Muscle of arm (tissue), 12 donors: ENCODE measurements around the gene UBE3A. TPM values are rescaled to one million over a fixed set of nuclear protein-coding genes. Genes with fewer than 3 reads are reported as not detected.
A peak's percentile ranks its signal among the peaks of the same experiment; 100 is the strongest.

Experiments
- DNase-seq: peaks from one replicate; pipeline ENCODE4 v3.0.0-alpha.2; 2013
- polyA plus RNA-seq, 12 donors: library from polyadenylated mRNA; unstranded; fragments of 120-200 nt; gene quantifications; one replicate each; pipeline ENCODE4 v1.2.1, GENCODE V29; 2013; ENCODE audit not compliant: insufficient read length in 12 of 12

Gene UBE3A
- polyA plus RNA-seq, 12 donors = 83.3 to 134 (median 105) TPM

- no peak for DNase-seq
These were observed 30.9 kb downstream of the UBE3A start for GRCh38 chr15:25407950-25408349.

GRCh38 chr15:25406846-25407245, 32.0 kb downstream of the UBE3A start:
- DNase-seq = no peak

GRCh38 chr15:25406261-25406660, 32.6 kb downstream of the UBE3A start:
- no peak for DNase-seq

DNA sequence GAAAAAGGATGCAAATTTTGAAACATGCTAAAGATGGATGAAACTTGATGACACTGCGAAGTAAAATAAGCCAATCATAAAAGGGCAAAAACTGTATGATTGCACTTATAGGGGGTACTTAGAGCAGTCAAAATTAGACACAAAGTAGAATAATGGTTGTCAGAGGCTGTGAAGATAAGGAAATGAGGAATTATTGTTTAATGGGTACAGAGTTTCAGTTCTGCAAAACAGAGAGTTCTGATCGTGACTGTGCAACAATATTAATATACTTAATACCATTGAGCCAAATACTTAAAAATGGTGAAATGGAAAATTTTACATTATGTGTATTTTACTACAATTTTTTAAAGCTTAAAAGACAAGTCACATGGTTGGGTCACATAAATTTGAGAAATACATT, 35.1 kb downstream of the UBE3A start:
- no peak for DNase-seq

GRCh38 chr15:25402342-25402741, 36.5 kb downstream of the UBE3A start:
- no peak for DNase-seq

GRCh38 chr15:25401501-25401900, 37.3 kb downstream of the UBE3A start:
- no peak for DNase-seq

DNA sequence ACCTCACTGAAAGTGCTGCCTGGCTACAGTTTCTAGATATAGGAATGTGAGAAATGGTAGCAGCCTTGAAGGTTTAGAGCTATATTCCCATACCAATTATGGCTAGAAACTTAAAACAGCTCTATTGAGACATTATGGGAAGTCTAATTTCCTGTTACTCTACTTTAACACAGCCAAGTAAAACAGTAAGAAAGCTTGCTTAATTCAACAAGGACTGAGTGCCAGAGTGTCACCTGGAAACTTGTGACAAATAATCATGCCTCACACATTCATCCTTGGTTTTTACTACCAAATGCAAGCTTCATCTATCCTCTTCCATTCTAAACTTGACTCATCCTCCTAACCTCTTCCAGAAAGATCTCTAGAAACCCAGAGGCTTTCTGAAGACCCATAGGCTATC, 41.7 kb downstream of the UBE3A start:
- DNase-seq = no peak

DNA sequence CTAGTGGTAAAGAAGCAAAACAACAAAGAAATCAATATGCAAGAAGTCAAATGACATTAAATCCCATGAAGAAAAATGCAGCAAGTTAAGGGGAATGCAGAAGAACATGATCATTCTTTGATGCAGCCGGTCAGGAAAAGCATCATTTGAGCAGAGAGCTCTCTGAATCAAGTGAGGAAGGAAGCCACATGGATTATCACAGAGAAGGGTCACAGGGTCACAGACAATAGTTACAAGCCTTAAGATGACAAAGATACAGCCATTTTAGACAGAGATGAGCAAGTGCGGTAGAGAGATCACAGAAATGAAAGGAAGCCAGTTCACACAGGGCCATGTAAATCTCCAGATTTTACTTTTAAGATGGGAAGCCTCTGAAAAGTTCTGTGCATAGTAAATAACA, 43.9 kb downstream of the UBE3A start:
- no peak for DNase-seq

- DNase-seq = no peak
These were observed 46.0 kb downstream of the UBE3A start for GRCh38 chr15:25392806-25393205.

GRCh38 chr15:25391971-25392721, 46.7 kb downstream of the UBE3A start:
- DNase-seq = peak; percentile 38

- DNase-seq = no peak
These were observed 52.8 kb downstream of the UBE3A start for GRCh38 chr15:25385986-25386385.

GRCh38 chr15:25381579-25381978, 57.2 kb downstream of the UBE3A start:
- no peak for DNase-seq

- no peak for DNase-seq
These were observed 60.3 kb downstream of the UBE3A start for GRCh38 chr15:25378501-25378901.

DNA sequence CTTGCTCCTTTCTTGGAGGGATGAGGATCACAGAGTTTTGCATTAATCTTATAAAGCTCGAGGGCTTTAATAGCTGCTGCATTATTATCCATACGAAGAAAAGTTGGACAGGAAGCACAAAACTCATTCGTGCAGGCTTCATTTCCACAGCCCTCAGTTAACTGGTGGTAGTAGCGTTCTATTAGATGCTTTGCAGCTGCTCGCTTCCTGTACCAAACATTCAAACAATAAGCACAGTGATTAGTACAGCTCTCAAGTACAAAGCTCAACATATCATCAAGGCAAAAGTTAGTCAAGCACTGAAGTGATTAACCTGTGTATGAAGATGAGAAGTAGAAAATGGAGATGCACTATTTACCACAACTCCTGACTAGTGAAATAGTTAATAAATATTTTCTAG, 63.3 kb downstream of the UBE3A start:
- DNase-seq = no peak

DNA sequence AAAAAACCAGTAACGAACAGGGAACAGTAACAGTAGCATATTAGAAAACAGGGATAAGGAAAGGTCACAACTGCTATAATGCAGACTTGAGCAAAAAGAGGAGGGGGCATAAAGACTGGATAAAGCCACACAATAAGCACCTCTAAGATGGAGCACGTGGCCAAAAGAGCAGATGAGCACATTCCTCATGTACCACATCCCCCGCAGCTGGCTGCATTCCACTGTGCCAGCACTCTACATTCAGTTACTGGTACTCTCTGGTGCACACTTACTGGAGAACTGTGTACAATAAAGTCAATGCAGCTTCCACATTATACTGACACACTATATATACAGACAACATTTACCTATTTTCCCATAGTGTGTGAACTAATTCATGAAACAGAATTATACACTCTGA, 64.7 kb downstream of the UBE3A start:
- no peak for DNase-seq

DNA sequence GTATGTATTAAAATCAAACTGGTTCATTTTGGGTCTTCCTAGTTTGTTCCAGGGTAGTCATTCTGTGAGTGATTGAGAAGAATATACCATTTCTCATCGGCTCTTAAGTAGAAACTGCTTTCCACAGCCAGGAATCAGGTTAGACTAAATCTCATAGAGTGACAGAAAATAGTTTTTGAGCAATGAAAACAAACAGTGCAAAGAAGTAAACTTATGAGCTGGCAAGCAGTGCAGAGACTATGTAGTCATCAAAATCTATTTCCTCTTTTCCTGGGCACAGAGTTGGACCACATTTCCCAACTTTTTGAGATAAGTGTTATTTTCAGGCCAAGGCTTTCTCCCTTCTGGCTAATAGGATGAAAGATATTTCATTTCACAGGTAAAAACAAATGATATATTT, 66.5 kb downstream of the UBE3A start:
- DNase-seq = no peak

DNA sequence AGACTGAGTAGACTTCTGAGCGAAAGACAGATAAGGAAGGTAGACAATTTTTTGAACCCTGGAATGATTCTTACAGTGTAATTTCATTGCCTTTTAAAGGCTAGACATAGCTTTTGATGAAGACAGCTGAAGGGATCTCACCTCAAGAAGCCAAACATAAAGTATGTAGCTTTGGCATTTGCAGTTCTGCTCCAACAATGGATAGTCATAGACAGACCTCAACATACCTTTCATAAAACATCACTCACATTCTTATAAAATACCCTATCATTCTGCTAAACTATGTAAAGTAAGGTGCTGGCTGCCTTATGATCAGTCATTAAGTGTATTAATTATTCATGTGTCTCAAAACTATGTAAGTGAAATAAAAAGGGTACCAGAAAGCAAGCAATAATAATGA, 70.0 kb downstream of the UBE3A start:
- no peak for DNase-seq

- DNase-seq = no peak
These were observed 72.8 kb downstream of the UBE3A start for GRCh38 chr15:25366058-25366457.

GRCh38 chr15:25362545-25362944, 76.3 kb downstream of the UBE3A start:
- no peak for DNase-seq

GRCh38 chr15:25347707-25348106, 91.1 kb downstream of the UBE3A start:
- no peak for DNase-seq

DNA sequence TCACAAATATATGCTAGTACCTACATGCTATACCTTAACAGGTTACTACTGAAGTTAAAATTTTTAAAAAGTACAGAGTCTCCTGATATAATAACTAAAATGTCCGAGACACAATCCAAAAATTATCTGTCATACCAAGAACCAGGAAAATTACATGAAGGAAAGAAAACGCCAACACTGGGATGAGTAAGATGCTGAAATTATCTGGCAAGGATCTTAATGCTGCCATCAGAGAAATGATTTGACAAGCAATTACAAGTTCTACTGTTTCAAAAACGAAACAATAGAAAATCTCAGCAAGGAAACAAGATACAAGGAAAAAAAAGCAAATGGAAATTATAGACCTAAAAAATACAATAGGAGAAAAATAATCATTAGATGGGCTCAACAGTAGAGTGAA, 92.5 kb downstream of the UBE3A start:
- no peak for DNase-seq

DNA sequence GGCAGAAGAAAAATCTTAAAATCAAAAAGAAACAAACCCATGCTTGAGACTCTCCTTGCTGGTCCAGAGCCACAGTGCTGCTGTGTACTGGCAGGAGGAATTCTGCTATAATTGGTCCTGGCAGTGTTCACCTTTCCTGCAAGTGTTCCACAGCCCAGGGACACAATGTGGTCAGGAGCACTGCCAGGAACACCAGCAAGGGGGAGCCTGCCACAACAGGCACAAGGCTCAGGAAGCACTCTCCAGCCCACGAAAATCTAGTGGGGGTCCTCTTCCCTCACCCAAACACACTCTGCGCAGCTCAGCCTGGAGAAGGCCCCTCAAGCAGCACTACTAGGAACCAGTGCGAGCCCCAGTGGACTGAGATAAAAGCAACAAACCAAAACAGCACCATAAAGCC, 92.9 kb downstream of the UBE3A start:
- DNase-seq = peak; percentile 7

DNA sequence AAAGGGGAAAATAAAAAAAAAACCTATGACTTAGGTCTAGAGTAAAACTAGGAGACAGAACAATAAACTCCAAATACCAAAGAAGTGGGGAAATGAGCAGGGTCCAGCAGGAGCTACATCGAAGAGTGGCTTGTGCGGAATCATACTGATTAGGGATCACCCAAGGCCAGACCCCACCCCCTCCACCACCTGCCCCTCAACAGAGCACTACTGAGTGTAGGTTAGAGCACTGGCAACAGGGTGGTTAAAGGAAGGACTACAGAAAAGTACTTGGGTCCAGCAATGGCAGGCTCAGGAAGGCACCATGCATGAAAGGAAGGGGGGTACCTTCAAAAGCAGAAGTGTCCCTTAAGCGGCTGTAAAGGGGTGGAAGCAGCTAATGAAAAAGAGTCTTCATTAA, 96.2 kb downstream of the UBE3A start:
- no peak for DNase-seq

GRCh38 chr15:25339431-25339830, 99.4 kb downstream of the UBE3A start:
- no peak for DNase-seq
